Measurements from ENCODE around the gene ARHGEF6.

Gene ARHGEF6

GRCh38 chrX:136747003-136747986 is 33.4 kb downstream of the ARHGEF6 start:
- no peak for TF ChIP-seq ZBTB26 (tag by site-specific recombination; optimal IDR thresholded peaks at IDR 0.05)
- peak; percentile 63 for TF ChIP-seq SP7 (tag by site-specific recombination; IDR thresholded peaks at IDR 0.05)
- POLR2A ChIA-PET: no interaction called here
- no peaks in the 10 kb centered on the region for H3K4me1 ChIP-seq (ENCODE audit: control insufficient read depth, insufficient read depth, low read length)
- H3K4me3 ChIP-seq (ENCODE audit: low read depth, low read length): no peak overlapping the region
- no peak overlapping the region for H3K27ac ChIP-seq (ENCODE audit: extremely low read depth, low read depth, low read length)
- no peaks in the 10 kb centered on the region for H3K9me3 ChIP-seq (ENCODE audit: control insufficient read depth, insufficient read depth, low read depth, low read length)
- H3K36me3 ChIP-seq (ENCODE audit: control insufficient read depth in 2 of 2, insufficient read depth in 1 of 2, low read length in 2 of 2): no peaks in the 10 kb centered on the region; a peak in 1 of 3 replicates
- CTCF ChIA-PET: interaction anchor here (0.6 to 1.2 kb wide), 2 partner anchors 21 to 185 kb away, joined by 3 to 4 read pairs; no protein-coding TSS in a partner anchor

- no peaks in the 10 kb centered on the region for H3K4me1 ChIP-seq (ENCODE audit: control insufficient read depth, insufficient read depth, low read length)
- no peak overlapping the region for H3K4me3 ChIP-seq (ENCODE audit: low read depth, low read length)
- ChIA-PET CTCF (interaction anchor here (1.2 kb wide), 1 partner anchor 19 kb away, joined by 3 read pairs; no protein-coding TSS in a partner anchor), POLR2A (no interaction called here)
- H3K9me3 ChIP-seq (ENCODE audit: control insufficient read depth, insufficient read depth, low read depth, low read length): no peaks in the 10 kb centered on the region
- no peak overlapping the region for H3K27ac ChIP-seq (ENCODE audit: extremely low read depth, low read depth, low read length)
- peaks cover 0 to 3% of the 10 kb centered on the region in 2 experiments; a peak in 2 of 3 replicates for H3K36me3 ChIP-seq (ENCODE audit: control insufficient read depth in 2 of 2, insufficient read depth in 1 of 2, low read length in 2 of 2)
- TF ChIP-seq ZNF138 (tag by site-specific recombination; IDR thresholded peaks at IDR 0.05; ENCODE audit: borderline replicate concordance) (no peak), PRDM10 (tag by site-specific recombination; IDR thresholded peaks at IDR 0.05) (no peak), ZNF202 (tag by site-specific recombination; IDR thresholded peaks at IDR 0.05; ENCODE audit: borderline replicate concordance) (no peak), ZBTB1 (tag by site-specific recombination; IDR thresholded peaks at IDR 0.05) (no peak), ZNF596 (tag by site-specific recombination; IDR thresholded peaks at IDR 0.05) (no peak), ZBTB6 (tag by site-specific recombination; IDR thresholded peaks at IDR 0.05) (no peak), ZNF707 (tag by site-specific recombination; IDR thresholded peaks at IDR 0.05) (no peak), SETDB1 (IDR thresholded peaks at IDR 0.05; ENCODE audit: insufficient read length, low read length) (no peak), SP3 (tag by site-specific recombination; IDR thresholded peaks at IDR 0.05) (no peak), GLI2 (tag by site-specific recombination; IDR thresholded peaks at IDR 0.05; ENCODE audit: borderline replicate concordance, low read depth) (no peak), ZNF626 (tag by site-specific recombination; IDR thresholded peaks at IDR 0.05) (no peak), TSHZ1 (tag by site-specific recombination; IDR thresholded peaks at IDR 0.05; ENCODE audit: borderline replicate concordance) (no peak), ZNF280D (tag by site-specific recombination; IDR thresholded peaks at IDR 0.05) (no peak)
Observed at GRCh38 chrX:136745215-136746173, 35.2 kb downstream of the ARHGEF6 start.

Measured in HEK293 (cell line).